SK-N-SH treated with all-trans-retinoic acid at 6 μM for 48 hours (cell line): ENCODE results near the gene FGF6.
"Not testable (repeated sequence)": the region's sequence is repeated elsewhere in the genome, so short reads cannot be mapped to it uniquely, and the experiment has no call there.

Experiments used
- ATAC-seq: fragments of 200-7000 bp; cut with Tn5 transposase; 3 replicates; pipeline ENCODE4 v1.9.1; 2020; ENCODE audit warnings: mild to moderate bottlenecking, moderate library complexity
- ARNTL ChIP-seq: fragments of 450-650 bp; formaldehyde crosslinking; IDR thresholded peaks from 2 replicates; pipeline ENCODE4 v1.5.0; 2020; ENCODE audit warnings: low read depth, mild to moderate bottlenecking, moderate library complexity, borderline replicate concordance
- BACH2 ChIP-seq: fragments of 250-450 bp; sonication (Bioruptor Pico); IDR thresholded peaks from 2 replicates; pipeline ENCODE4 v1.9.0; 2021; ENCODE audit warnings: mild to moderate bottlenecking, borderline replicate concordance
- CSDC2 ChIP-seq: fragments of 250-450 bp; sonication (Bioruptor Pico); IDR thresholded peaks from 2 replicates; pipeline ENCODE4 v1.5.0; 2020; ENCODE audit warnings: mild to moderate bottlenecking, moderate library complexity
- ESRRG ChIP-seq: fragments of 250-450 bp; sonication (Bioruptor Pico); IDR thresholded peaks from 2 replicates; pipeline ENCODE4 v1.6.1; 2021; ENCODE audit warnings: mild to moderate bottlenecking
- GLIS3 ChIP-seq: fragments of 250-450 bp; sonication (Bioruptor Pico); IDR thresholded peaks from 2 replicates; pipeline ENCODE4 v1.5.0; 2020; ENCODE audit warnings: mild to moderate bottlenecking, moderate library complexity
- ISL1 ChIP-seq: fragments of 250-450 bp; sonication (Bioruptor Pico); IDR thresholded peaks from 2 replicates; pipeline ENCODE4 v2.1.2; 2022; ENCODE audit warnings: mild to moderate bottlenecking, moderate library complexity
- OSR1 ChIP-seq: fragments of 250-450 bp; sonication (Bioruptor Pico); IDR thresholded peaks from 2 replicates; pipeline ENCODE4 v1.8.0; 2022; ENCODE audit warnings: moderate library complexity, mild to moderate bottlenecking, inconsistent platforms
- PPARA ChIP-seq: fragments of 250-450 bp; sonication (Bioruptor Pico); IDR thresholded peaks from 2 replicates; pipeline ENCODE4 v1.5.0; 2020; ENCODE audit warnings: mild to moderate bottlenecking, borderline replicate concordance
- RARB ChIP-seq: fragments of 250-450 bp; sonication (Bioruptor Pico); IDR thresholded peaks from 2 replicates; pipeline ENCODE4 v1.8.0; 2021; ENCODE audit warnings: mild to moderate bottlenecking, moderate library complexity
- SNAI2 ChIP-seq: fragments of 250-450 bp; sonication (Bioruptor Pico); IDR thresholded peaks from 2 replicates; pipeline ENCODE4 v1.5.0; 2020; ENCODE audit warnings: mild to moderate bottlenecking, moderate library complexity
- TCF4 ChIP-seq: fragments of 250-450 bp; sonication (Bioruptor Pico); IDR thresholded peaks from 2 replicates; pipeline ENCODE4 v1.8.0; 2021; ENCODE audit warnings: mild to moderate bottlenecking, moderate library complexity, borderline replicate concordance
- ZC3H10 ChIP-seq: fragments of 250-450 bp; sonication (Bioruptor Pico); IDR thresholded peaks from 2 replicates; pipeline ENCODE4 v1.5.1; 2021; ENCODE audit warnings: mild to moderate bottlenecking, moderate library complexity
- ZFP3 ChIP-seq: fragments of 250-450 bp; sonication (Bioruptor Pico); IDR thresholded peaks from 2 replicates; pipeline ENCODE4 v1.5.0; 2020; ENCODE audit warnings: mild to moderate bottlenecking, moderate library complexity
- ZFP30 ChIP-seq: fragments of 450-650 bp; formaldehyde crosslinking; IDR thresholded peaks from 2 replicates; pipeline ENCODE4 v1.5.0; 2022; ENCODE audit warnings: mild to moderate bottlenecking, moderate library complexity
- ZNF565 ChIP-seq: fragments of 450-650 bp; formaldehyde crosslinking; conservative IDR thresholded peaks from 2 replicates; pipeline ENCODE4 v1.5.0; 2020; ENCODE audit warnings: low read depth, mild to moderate bottlenecking, moderate library complexity
- ZNF70 ChIP-seq: fragments of 450-650 bp; formaldehyde crosslinking; IDR thresholded peaks from 2 replicates; pipeline ENCODE4 v1.5.0; 2020; ENCODE audit warnings: mild to moderate bottlenecking, moderate library complexity
- ZNF8 ChIP-seq: fragments of 450-650 bp; formaldehyde crosslinking; IDR thresholded peaks from 2 replicates; pipeline ENCODE4 v1.5.0; 2020; ENCODE audit warnings: mild to moderate bottlenecking, moderate library complexity
- TF ChIP-seq, protein P1 (sequence below): fragments of 250-450 bp; sonication (Bioruptor Pico); IDR thresholded peaks from 2 replicates; pipeline ENCODE4 v1.5.1; 2020; ENCODE audit warnings: low read depth, mild to moderate bottlenecking, moderate library complexity
- TF ChIP-seq, protein P2 (sequence below): fragments of 250-450 bp; sonication (Bioruptor Pico); IDR thresholded peaks from 2 replicates; pipeline ENCODE4 v1.5.0; 2020; ENCODE audit warnings: mild to moderate bottlenecking, moderate library complexity

FGF6 gene

DNA sequence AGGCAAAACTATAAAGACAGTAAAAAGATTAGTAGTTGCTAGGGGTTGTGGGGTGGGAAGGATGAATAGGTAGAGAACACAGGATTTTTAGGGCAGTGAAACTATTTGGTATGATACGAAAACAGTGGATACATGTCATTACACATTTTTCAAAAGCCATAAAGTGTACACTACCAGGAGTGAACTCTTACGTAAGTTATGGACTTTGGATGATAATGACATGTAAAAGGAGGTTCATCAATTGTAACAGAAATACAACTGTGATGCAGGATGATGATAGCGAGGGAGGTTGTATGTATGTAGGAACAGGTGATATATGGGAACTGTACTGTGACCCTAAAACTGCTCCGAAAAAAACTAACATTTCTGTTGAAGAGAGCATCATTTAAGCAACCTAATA lies 15.1 kb upstream of the FGF6 start (continued):
- TF ChIP-seq ISL1 (CRISPR knock-in tag) = no peak
- no peak for TF ChIP-seq OSR1 (CRISPR knock-in tag)
- TF ChIP-seq BACH2 (CRISPR knock-in tag) = no peak
- TF ChIP-seq, protein P1, sequence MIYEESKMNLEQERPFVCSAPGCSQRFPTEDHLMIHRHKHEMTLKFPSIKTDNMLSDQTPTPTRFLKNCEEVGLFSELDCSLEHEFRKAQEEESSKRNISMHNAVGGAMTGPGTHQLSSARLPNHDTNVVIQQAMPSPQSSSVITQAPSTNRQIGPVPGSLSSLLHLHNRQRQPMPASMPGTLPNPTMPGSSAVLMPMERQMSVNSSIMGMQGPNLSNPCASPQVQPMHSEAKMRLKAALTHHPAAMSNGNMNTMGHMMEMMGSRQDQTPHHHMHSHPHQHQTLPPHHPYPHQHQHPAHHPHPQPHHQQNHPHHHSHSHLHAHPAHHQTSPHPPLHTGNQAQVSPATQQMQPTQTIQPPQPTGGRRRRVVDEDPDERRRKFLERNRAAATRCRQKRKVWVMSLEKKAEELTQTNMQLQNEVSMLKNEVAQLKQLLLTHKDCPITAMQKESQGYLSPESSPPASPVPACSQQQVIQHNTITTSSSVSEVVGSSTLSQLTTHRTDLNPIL (CRISPR knock-in tag) = no peak
- no peak for TF ChIP-seq PPARA (CRISPR knock-in tag)
- no peak for TF ChIP-seq SNAI2 (CRISPR knock-in tag)
- TF ChIP-seq ZFP30 (CRISPR knock-in tag) = no peak

DNA sequence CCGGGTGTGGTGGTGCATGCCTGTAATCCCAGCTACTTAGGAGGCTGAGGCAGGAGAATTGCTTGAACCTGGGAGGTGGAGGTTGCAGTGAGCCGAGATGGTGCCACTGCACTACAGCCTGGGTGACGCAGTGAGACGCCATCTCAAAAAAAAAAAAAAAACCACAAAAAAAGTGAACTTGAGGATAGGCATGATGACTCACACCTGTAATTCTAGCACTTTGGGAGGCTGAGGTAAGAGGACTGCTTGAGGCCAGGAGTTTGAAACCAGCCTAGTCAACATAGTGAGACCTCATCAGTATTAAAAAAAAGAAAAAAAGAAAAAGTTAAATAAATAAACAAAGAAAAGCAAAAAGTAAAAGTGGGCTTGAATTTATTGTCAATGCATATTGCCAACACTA lies 10.2 kb upstream of the FGF6 start:
- not testable (repeated sequence) for ATAC-seq

DNA sequence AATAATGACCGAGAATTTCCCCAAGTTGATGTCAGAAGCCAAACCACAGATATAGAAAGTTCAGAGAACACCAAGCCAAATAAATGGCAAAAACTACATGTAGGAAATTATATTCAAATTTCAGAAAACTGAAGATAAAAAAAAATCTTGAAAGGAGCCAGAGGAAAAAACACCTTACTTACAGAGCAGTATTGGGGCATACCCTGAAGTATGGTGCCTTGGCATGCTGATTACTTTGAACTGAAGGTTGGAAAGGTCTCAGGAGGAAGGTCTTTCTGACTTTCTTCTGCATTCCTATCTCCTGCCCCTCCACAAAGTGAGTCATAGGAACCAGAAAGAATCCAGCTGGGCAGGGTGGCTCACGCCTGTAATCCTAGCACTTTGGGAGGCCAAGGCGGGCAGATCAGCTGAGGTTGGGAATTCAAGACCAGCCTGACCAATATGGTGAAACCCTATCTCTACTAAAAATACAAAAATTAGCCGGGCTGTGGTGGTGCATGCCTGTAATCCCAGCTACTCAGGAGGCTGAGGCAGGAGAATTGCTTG lies 8.8 kb upstream of the FGF6 start:
- no peak for ATAC-seq
- TF ChIP-seq, protein P1 (CRISPR knock-in tag) = no peak
- TF ChIP-seq ZNF565 (CRISPR knock-in tag) = no peak
- no peak for TF ChIP-seq ESRRG
- no peak for TF ChIP-seq ZFP3 (CRISPR knock-in tag)
- no peak for TF ChIP-seq ZFP30 (CRISPR knock-in tag)
- TF ChIP-seq, protein P2, sequence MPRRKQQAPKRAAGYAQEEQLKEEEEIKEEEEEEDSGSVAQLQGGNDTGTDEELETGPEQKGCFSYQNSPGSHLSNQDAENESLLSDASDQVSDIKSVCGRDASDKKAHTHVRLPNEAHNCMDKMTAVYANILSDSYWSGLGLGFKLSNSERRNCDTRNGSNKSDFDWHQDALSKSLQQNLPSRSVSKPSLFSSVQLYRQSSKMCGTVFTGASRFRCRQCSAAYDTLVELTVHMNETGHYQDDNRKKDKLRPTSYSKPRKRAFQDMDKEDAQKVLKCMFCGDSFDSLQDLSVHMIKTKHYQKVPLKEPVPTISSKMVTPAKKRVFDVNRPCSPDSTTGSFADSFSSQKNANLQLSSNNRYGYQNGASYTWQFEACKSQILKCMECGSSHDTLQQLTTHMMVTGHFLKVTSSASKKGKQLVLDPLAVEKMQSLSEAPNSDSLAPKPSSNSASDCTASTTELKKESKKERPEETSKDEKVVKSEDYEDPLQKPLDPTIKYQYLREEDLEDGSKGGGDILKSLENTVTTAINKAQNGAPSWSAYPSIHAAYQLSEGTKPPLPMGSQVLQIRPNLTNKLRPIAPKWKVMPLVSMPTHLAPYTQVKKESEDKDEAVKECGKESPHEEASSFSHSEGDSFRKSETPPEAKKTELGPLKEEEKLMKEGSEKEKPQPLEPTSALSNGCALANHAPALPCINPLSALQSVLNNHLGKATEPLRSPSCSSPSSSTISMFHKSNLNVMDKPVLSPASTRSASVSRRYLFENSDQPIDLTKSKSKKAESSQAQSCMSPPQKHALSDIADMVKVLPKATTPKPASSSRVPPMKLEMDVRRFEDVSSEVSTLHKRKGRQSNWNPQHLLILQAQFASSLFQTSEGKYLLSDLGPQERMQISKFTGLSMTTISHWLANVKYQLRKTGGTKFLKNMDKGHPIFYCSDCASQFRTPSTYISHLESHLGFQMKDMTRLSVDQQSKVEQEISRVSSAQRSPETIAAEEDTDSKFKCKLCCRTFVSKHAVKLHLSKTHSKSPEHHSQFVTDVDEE (CRISPR knock-in tag) = no peak
- TF ChIP-seq ZC3H10 (CRISPR knock-in tag) = no peak
- no peak for TF ChIP-seq PPARA (CRISPR knock-in tag)
- no peak for TF ChIP-seq CSDC2 (CRISPR knock-in tag)
- TF ChIP-seq ISL1 (CRISPR knock-in tag) = no peak

DNA sequence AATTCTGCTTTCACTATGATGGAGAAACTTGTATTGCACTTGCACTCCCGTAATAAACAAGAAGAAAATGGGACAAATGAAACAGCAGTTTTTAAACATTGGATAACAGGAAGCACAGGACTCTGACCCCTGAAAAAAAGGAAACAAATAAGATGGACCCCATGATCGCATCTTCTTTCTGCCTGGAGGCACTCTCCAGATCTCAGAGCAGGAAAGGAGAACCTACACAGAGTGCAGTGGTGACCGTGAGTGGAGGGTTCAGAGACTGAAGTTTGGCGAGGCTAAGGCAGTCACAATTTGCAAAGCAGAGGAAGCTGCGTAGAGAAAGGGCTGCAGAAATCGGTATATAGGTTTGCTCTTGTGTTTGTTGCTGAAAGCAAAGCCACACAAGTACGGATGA lies 6.1 kb upstream of the FGF6 start:
- no peak; the same call in 2 of the 3 replicates for ATAC-seq
- no peak for TF ChIP-seq RARB
- TF ChIP-seq ARNTL = no peak
- no peak for TF ChIP-seq ZC3H10 (CRISPR knock-in tag)
- no peak for TF ChIP-seq GLIS3
- no peak for TF ChIP-seq ZNF8
- TF ChIP-seq, protein P2 (CRISPR knock-in tag) = no peak

DNA sequence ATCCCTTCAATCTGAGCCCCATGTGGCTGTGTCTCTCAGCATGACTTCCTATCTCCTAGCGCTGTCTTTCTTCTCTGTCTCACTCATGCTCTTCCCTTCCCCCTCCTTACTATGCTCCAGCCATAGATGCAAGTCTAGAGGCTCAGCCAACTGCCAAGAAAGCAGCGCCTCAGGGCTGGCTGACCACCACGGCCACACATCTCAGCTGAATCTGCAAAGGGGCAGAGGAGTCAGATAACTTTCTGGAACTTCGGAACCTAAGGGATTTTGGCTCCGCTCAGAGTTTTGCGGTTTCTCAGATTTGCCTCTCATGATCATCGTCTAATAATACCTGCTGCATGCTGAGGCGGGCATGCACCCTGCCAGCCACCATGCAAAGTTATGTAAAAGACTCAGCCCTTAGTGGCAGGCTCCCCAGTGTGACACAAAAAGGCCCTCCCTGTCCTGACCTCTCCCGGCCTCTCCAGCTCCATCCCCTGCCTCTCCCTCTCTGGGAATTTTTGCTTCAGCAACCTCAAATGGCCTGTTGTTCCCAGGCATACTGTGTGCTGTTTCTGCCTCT lies 5.0 kb upstream of the FGF6 start:
- ATAC-seq = no peak

More for the DNA sequence above, 5.0 kb upstream of the FGF6 start:
- no peak for TF ChIP-seq OSR1 (CRISPR knock-in tag)
- no peak for TF ChIP-seq ZNF70 (CRISPR knock-in tag)
- TF ChIP-seq BACH2 (CRISPR knock-in tag) = no peak
- no peak for TF ChIP-seq ISL1 (CRISPR knock-in tag)
- TF ChIP-seq, protein P1 (CRISPR knock-in tag) = no peak
- TF ChIP-seq RARB = no peak
- no peak for TF ChIP-seq ARNTL
- no peak for TF ChIP-seq ZNF565 (CRISPR knock-in tag)
- TF ChIP-seq ZFP30 (CRISPR knock-in tag) = no peak
- no peak for TF ChIP-seq TCF4 (CRISPR knock-in tag)
